Endothelial cell of umbilical vein (primary cell): ENCODE results near the gene MTMR11. TPM values are rescaled to one million over a fixed set of nuclear protein-coding genes. Genes with fewer than 3 reads are reported as not detected.
A peak's percentile ranks its signal among the peaks of the same experiment; 100 is the strongest.

ENCODE experiments used
- BruUV-seq: library from RNA; stranded (reverse); fragments of 400-500 nt; replicated peaks from 2 replicates; lab custom pipeline; 2021; lab: Mats Ljungman, UMichigan
- CTCF ChIA-PET: fragments of 300-600, 350-600 bp; sonication (Branson Sonifier 250); formaldehyde crosslinking; loops from one replicate; lab custom pipeline; 2021; ENCODE audit warnings: antibody characterized with exemption, inconsistent platforms; lab: Charles Lee
- POLR2A ChIA-PET: fragments of 300-600, 350-600 bp; sonication (Branson Sonifier 250); formaldehyde crosslinking; loops from one replicate; lab custom pipeline; 2021; ENCODE audit warnings: antibody characterized with exemption, inconsistent platforms; lab: Charles Lee
- DNase-seq: peaks from one replicate; pipeline ENCODE4 v3.0.0-alpha.2; 2011; ENCODE audit warnings: low read depth, low spot score
- FAIRE-seq: peaks from 2 replicates; lab custom pipeline; 2011; peaks lifted over from hg19 to GRCh38; lab: Jason Lieb, UNC
- H2AFZ ChIP-seq: 2 replicates; pipeline ENCODE4 v1.6.0; 2012; ENCODE audit warnings: low read depth, low read length, control low read depth, inconsistent platforms
- H3K27ac ChIP-seq: 2 replicates; pipeline ENCODE4 v1.5.1; 2011; ENCODE audit warnings: low read depth, mild to moderate bottlenecking, control low read depth, low read length, moderate library complexity; ENCODE audit not compliant: insufficient read depth
- H3K27me3 ChIP-seq, 2 experiments: 2 replicates each; pipeline versions ENCODE4 v1.6.0 to v1.6.1; 2011; ENCODE audit warnings: low read length in 2 of 2, mixed read lengths in 1 of 2; ENCODE audit not compliant: control insufficient read depth in 2 of 2, insufficient read depth in 2 of 2
- H3K36me3 ChIP-seq, 2 experiments: 2 replicates in 1 of 2; 3 replicates in 1 of 2; pipeline ENCODE4 v1.5.1; 2011; ENCODE audit warnings: low read length in 2 of 2, mild to moderate bottlenecking in 1 of 2, moderate library complexity in 1 of 2; ENCODE audit not compliant: control insufficient read depth in 2 of 2, insufficient read depth in 2 of 2; ENCODE audit errors: extremely low read depth in 1 of 2
- H3K4me1 ChIP-seq: 3 replicates; pipeline ENCODE4 v1.5.1; 2011; ENCODE audit warnings: mild to moderate bottlenecking, low read length; ENCODE audit not compliant: control insufficient read depth, insufficient read depth; ENCODE audit errors: extremely low read depth
- H3K4me2 ChIP-seq: 2 replicates; pipeline ENCODE4 v1.6.1; 2011; ENCODE audit warnings: low read length, control low read depth, mixed read lengths; ENCODE audit not compliant: insufficient read depth
- H3K4me3 ChIP-seq, 3 experiments: fragments of 200-600 bp in 1 of 3; sonication (generic), shearing (Covaris generic) in 1 of 3; replicated peaks in 1 of 3; 2 replicates each; pipeline ENCODE4 v1.5.1; 2011 to 2016; ENCODE audit warnings: control low read depth in 3 of 3, low read length in 3 of 3, mild to moderate bottlenecking in 2 of 3, inconsistent platforms in 1 of 3, low read depth in 1 of 3, moderate library complexity in 1 of 3; ENCODE audit not compliant: insufficient read depth in 1 of 3
- H3K79me2 ChIP-seq: 2 replicates; pipeline ENCODE4 v1.6.0; 2012; ENCODE audit warnings: low read length, inconsistent platforms; ENCODE audit not compliant: control insufficient read depth, insufficient read depth
- H3K9ac ChIP-seq: replicated peaks from 2 replicates; pipeline ENCODE3; 2011; ENCODE audit warnings: low read length, control low read depth; ENCODE audit not compliant: insufficient read depth; ENCODE audit errors: extremely low read depth
- H3K9me1 ChIP-seq: replicated peaks from 3 replicates; pipeline ENCODE4 v1.6.0; 2011; ENCODE audit warnings: mild to moderate bottlenecking, low read length; ENCODE audit not compliant: control insufficient read depth, insufficient read depth; ENCODE audit errors: extremely low read depth
- H3K9me3 ChIP-seq: replicated peaks from 2 replicates; pipeline ENCODE4 v1.5.1; 2012; ENCODE audit warnings: low read length, inconsistent platforms; ENCODE audit not compliant: control insufficient read depth, insufficient read depth
- H4K20me1 ChIP-seq: replicated peaks from 2 replicates; pipeline ENCODE3; 2011; ENCODE audit warnings: mild to moderate bottlenecking, low read length; ENCODE audit not compliant: control insufficient read depth, insufficient read depth; ENCODE audit errors: extremely low read depth
- EZH2 ChIP-seq: IDR thresholded peaks from 2 replicates; pipeline ENCODE4 v1.6.1; 2012; ENCODE audit warnings: borderline replicate concordance, low read depth, mild to moderate bottlenecking, moderate library complexity, low read length, inconsistent platforms; ENCODE audit not compliant: severe bottlenecking
- FOS ChIP-seq: IDR thresholded peaks from 2 replicates; pipeline ENCODE4 v1.6.1; 2011; ENCODE audit warnings: mild to moderate bottlenecking, low read length, moderate library complexity, borderline replicate concordance; ENCODE audit not compliant: insufficient read depth
- GATA2 ChIP-seq: IDR thresholded peaks from 2 replicates; pipeline ENCODE4 v1.7.0; 2011; ENCODE audit warnings: low read depth, mild to moderate bottlenecking, moderate library complexity, mixed read lengths, low read length; ENCODE audit not compliant: insufficient read length, insufficient read depth
- JUN ChIP-seq: IDR thresholded peaks from 2 replicates; pipeline ENCODE4 v1.6.1; 2011; ENCODE audit warnings: borderline replicate concordance, low read depth; ENCODE audit not compliant: insufficient read length, insufficient read depth
- MYC ChIP-seq: IDR thresholded peaks from one replicate; pipeline ENCODE4 v1.6.1; 2011; ENCODE audit warnings: mild to moderate bottlenecking, low read depth, low read length
- POLR2A ChIP-seq: IDR thresholded peaks from 2 replicates; pipeline ENCODE4 v1.6.1; 2012; ENCODE audit warnings: low read depth, mild to moderate bottlenecking, control low read depth, low read length
- POLR2AphosphoS5 ChIP-seq: IDR thresholded peaks from 2 replicates; pipeline ENCODE4 v1.6.1; 2012; ENCODE audit warnings: low read depth, mild to moderate bottlenecking, control low read depth, low read length, moderate library complexity; ENCODE audit not compliant: insufficient read depth
- dilution Hi-C: fragments of 300-500 bp; cut with MboI; formaldehyde crosslinking; loops from one replicate; pipeline ENCODE4 v1.15.0; 2019; ENCODE audit warnings: low sequenced_read_pairs; ENCODE audit not compliant: extremely low pct_ligation_motif_present
- intact Hi-C: fragments of 100-400 bp; cut with micrococcal nuclease; formaldehyde crosslinking; loops from one replicate; pipeline ENCODE4 v1.10.0; 2022
- polyA plus RNA-seq, 4 experiments: library from polyadenylated mRNA; depleted of rRNA in 3 of 4; stranded (reverse) in 3 of 4; unstranded in 1 of 4; fragments of >200 nt; gene quantifications; 2 replicates each; pipeline versions ENCODE4 v1.2.1 to v1.2.3, GENCODE V29; 2011 to 2012; ENCODE audit warnings: missing spikeins in 1 of 4
- total RNA-seq: library from RNA; stranded (reverse); gene quantifications from 2 replicates; pipeline ENCODE4 v1.2.3, GENCODE V29; 2021
- TF ChIP-seq, protein P1 (sequence below): IDR thresholded peaks from 2 replicates; pipeline ENCODE4 v1.6.1; 2011; ENCODE audit not compliant: insufficient read depth, insufficient read length
- TF ChIP-seq, protein P2 (sequence below), 2 donors: IDR thresholded peaks; 1 replicate in 1 of 2; 2 replicates in 1 of 2; pipeline ENCODE4 v1.5.1; 2011; ENCODE audit warnings: low read length in 2 of 2, mild to moderate bottlenecking in 2 of 2, moderate library complexity in 2 of 2, control low read depth in 1 of 2, inconsistent platforms in 1 of 2, low read depth in 1 of 2; ENCODE audit not compliant: insufficient read depth in 1 of 2; ENCODE audit errors: extremely low read depth in 1 of 2

MTMR11 gene
- total and polyA plus RNA-seq, 2 donors (not counting 3 experiments of a cell fraction or from before 2014, with no cell fraction given), result 7.8 to 14.4 TPM

- DNase-seq, result peak; percentile 36
- TF ChIP-seq POLR2AphosphoS5 (peak; percentile 0), JUN (no peak), EZH2 (no peak), POLR2A (no peak)
- dilution Hi-C loops, result no loop called here
Measured at GRCh38 chr1:149936992-149937705, 470 bp upstream of the MTMR11 start.

DNA sequence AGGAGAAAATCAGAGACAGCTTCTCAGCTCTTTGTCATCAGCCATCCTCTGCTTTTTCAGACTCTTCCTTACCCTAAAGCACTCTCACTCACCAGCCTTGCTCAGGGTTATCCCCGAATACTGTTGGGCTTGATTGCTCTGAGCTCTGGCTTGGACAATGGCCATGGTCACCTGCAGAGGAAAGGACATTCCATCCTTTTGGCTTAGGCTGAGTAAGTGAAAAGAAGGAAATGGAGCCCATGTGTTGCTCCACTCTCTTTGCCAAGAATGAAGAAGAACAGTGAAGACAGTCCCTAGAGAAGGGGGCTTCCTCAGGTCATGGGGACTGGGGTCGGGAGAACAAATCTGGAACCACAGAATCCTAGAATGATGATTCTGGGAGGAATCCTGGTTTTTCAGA, 2.3 kb downstream of the MTMR11 start:
- intact Hi-C loops, result no loop called here
- Histone ChIP-seq H3K79me2 (no peaks in the 10 kb centered on the region), H3K4me2 (no peak overlapping the region), H3K27me3 (no peaks in the 10 kb centered on the region), H3K9ac (no peak overlapping the region), H2AFZ (no peak overlapping the region), H3K4me1 (peaks cover 37% of the 10 kb centered on the region), H3K9me3 (no peaks in the 10 kb centered on the region), H4K20me1 (no peaks in the 10 kb centered on the region), H3K36me3 (no peaks in the 10 kb centered on the region), H3K27ac (no peak overlapping the region), H3K4me3 (no peak overlapping the region), H3K9me1 (no peaks in the 10 kb centered on the region)
- no TSS peak for BruUV-seq
- CTCF ChIA-PET, result interaction anchor here (1.0 kb wide), 1 partner anchor 253 kb away, joined by 3 read pairs; no protein-coding TSS in a partner anchor
- FAIRE-seq (peak; percentile 61), DNase-seq (no peak)
- POLR2A ChIA-PET, result no interaction called here
- TF ChIP-seq POLR2AphosphoS5 (no peak), FOS (no peak), POLR2A (no peak), GATA2 (no peak), EZH2 (no peak), JUN (no peak), MYC (no peak)
- TF ChIP-seq, protein P1, sequence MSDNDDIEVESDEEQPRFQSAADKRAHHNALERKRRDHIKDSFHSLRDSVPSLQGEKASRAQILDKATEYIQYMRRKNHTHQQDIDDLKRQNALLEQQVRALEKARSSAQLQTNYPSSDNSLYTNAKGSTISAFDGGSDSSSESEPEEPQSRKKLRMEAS, result no peak
- TF ChIP-seq, protein P2, sequence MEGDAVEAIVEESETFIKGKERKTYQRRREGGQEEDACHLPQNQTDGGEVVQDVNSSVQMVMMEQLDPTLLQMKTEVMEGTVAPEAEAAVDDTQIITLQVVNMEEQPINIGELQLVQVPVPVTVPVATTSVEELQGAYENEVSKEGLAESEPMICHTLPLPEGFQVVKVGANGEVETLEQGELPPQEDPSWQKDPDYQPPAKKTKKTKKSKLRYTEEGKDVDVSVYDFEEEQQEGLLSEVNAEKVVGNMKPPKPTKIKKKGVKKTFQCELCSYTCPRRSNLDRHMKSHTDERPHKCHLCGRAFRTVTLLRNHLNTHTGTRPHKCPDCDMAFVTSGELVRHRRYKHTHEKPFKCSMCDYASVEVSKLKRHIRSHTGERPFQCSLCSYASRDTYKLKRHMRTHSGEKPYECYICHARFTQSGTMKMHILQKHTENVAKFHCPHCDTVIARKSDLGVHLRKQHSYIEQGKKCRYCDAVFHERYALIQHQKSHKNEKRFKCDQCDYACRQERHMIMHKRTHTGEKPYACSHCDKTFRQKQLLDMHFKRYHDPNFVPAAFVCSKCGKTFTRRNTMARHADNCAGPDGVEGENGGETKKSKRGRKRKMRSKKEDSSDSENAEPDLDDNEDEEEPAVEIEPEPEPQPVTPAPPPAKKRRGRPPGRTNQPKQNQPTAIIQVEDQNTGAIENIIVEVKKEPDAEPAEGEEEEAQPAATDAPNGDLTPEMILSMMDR (IDR thresholded peaks at IDR 0.05; ENCODE audit: extremely low read depth in 1 of 2, insufficient read depth in 1 of 2, low read depth in 1 of 2, low read length in 2 of 2), result no peak
- dilution Hi-C loops, result no loop called here

More at GRCh38 chr1:149936992-149937705, 470 bp upstream of the MTMR11 start:
- peak; percentile 68 for FAIRE-seq
- H2AFZ ChIP-seq, result peak overlapping the region; percentile 32
- H3K27me3 ChIP-seq, result no peaks in the 10 kb centered on the region
- no peaks in the 10 kb centered on the region for H3K9me1 ChIP-seq
- ChIA-PET CTCF (interaction anchor here (0.8 to 1.2 kb wide), 3 partner anchors 9 to 49 kb away, joined by 3 to 4 read pairs (median 3); a partner anchor contains a TSS), POLR2A (interaction anchor here (2.0 kb wide), 1 partner anchor 49 kb away, joined by 6 read pairs; a partner anchor contains a TSS)
- H4K20me1 ChIP-seq, result no peaks in the 10 kb centered on the region
- H3K9ac ChIP-seq, result no peak overlapping the region
- peak overlapping the region; percentile 75 for H3K4me2 ChIP-seq
- H3K4me3 ChIP-seq, result peak overlapping the region; percentile 29 to 47 (median 45)
- H3K9me3 ChIP-seq, result no peaks in the 10 kb centered on the region
- H3K4me1 ChIP-seq, result peaks cover 33% of the 10 kb centered on the region
- H3K36me3 ChIP-seq, result no peaks in the 10 kb centered on the region
- no peaks in the 10 kb centered on the region for H3K79me2 ChIP-seq
- BruUV-seq, result no TSS peak
- H3K27ac ChIP-seq, result no peak overlapping the region
- intact Hi-C loops, result no loop called here
